Ascending aorta (tissue), 2 donors: Measurements from ENCODE around the gene PRR22. TPM values are rescaled to one million over a fixed set of nuclear protein-coding genes. Genes with fewer than 3 reads are reported as not detected.
"Not testable (repeated sequence)": the region's sequence is repeated elsewhere in the genome, so short reads cannot be mapped to it uniquely, and the experiment has no call there.

Experiments
- DNase-seq, 2 donors: peaks; one replicate each; pipeline ENCODE4 v3.0.0-alpha.2; 2019; ENCODE audit warnings: low spot score in 2 of 2
- H3K27ac ChIP-seq, 2 donors: fragments of 200-600 bp; sonication (generic); one replicate each; pipeline ENCODE4 v1.5.1; 2016 to 2017; ENCODE audit warnings: mild to moderate bottlenecking in 1 of 2
- H3K27me3 ChIP-seq: fragments of 200-600 bp; sonication (generic); one replicate; pipeline ENCODE4 v1.5.1; 2017
- H3K36me3 ChIP-seq, 2 donors: fragments of 200-600 bp; sonication (generic); one replicate each; pipeline ENCODE4 v1.5.1; 2016
- H3K4me1 ChIP-seq, 2 donors: fragments of 200-600 bp; sonication (generic); one replicate each; pipeline ENCODE4 v1.5.1; 2016 to 2017; ENCODE audit warnings: mild to moderate bottlenecking in 1 of 2
- H3K4me3 ChIP-seq, 2 donors: fragments of 200-600 bp; sonication (generic); one replicate each; pipeline ENCODE4 v1.5.1; 2016 to 2017; ENCODE audit warnings: mild to moderate bottlenecking in 1 of 2
- H3K9me3 ChIP-seq, 2 donors: fragments of 200-600 bp; sonication (generic); one replicate each; pipeline ENCODE4 v1.5.1; 2016
- intact Hi-C: fragments of 100-400 bp; cut with DNase I; formaldehyde crosslinking; loops from one replicate; pipeline ENCODE4 v1.15.1; 2023
- total RNA-seq: library from RNA; depleted of rRNA; stranded (reverse); fragments of >200 nt; gene quantifications from one replicate; pipeline ENCODE4 v1.1.0, GENCODE V29; 2016
- TF ChIP-seq, protein P1 (sequence below), 3 experiments: fragments of 200-600 bp in 2 of 3; fragments of 450-650 bp in 1 of 3; sonication (generic) in 2 of 3; IDR thresholded peaks; one replicate each; pipeline ENCODE4 v1.5.1; 2016 to 2019; ENCODE audit warnings: antibody characterized with exemption in 3 of 3, mild to moderate bottlenecking in 1 of 3, moderate library complexity in 1 of 3

The PRR22 gene
- total RNA-seq, 1 donor from 2014 or later, result 3.5 TPM

DNA sequence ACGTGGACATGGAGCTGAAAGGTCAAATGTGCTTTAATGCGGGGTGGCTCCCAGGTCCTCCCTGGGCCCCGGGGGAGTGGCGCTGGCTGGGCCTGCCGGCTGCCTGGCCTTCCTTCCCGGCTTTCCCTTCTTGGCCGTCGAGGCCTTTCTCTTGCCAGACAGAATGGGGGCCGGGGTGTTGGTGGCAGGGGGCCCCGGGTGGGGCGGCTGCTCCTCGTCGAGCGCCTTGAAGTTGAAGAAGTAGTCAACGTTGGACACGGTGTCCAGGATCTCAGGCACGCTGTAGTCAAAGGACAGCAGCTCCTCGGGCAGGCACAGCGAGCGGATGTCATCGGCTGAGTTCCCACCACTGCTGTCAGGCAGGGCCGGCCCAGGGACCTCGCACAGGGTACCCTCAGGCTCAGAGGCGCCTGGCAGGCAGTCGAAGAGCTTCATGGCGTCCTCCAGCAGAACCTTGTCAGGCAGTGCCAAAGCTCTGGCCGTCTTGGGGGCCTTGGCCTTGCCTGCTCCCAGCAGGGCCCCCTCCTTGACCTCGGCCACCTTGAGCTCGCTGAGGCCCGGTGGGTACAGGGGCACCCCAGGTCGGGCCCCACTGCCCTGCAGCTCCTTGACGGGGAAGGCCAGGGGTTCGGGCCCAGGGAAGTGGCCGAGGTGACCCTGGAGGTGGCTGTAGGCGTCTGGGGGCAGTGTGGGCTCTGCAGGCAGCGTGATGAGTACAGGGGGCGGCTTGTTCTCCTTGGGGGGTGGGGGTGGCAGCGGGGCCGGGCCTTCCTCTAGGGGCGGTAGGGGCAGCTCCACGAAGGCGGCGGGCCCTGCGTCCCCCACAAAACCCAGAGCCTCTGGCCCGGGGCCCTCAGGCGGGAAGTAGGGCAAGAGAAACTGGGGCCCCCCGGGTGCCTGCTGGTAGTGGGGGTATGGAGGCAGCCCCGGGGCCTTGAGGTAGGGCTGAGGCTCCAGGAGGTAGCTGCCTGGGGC, 1.3 kb downstream of the PRR22 start:
- TF ChIP-seq, protein P1, sequence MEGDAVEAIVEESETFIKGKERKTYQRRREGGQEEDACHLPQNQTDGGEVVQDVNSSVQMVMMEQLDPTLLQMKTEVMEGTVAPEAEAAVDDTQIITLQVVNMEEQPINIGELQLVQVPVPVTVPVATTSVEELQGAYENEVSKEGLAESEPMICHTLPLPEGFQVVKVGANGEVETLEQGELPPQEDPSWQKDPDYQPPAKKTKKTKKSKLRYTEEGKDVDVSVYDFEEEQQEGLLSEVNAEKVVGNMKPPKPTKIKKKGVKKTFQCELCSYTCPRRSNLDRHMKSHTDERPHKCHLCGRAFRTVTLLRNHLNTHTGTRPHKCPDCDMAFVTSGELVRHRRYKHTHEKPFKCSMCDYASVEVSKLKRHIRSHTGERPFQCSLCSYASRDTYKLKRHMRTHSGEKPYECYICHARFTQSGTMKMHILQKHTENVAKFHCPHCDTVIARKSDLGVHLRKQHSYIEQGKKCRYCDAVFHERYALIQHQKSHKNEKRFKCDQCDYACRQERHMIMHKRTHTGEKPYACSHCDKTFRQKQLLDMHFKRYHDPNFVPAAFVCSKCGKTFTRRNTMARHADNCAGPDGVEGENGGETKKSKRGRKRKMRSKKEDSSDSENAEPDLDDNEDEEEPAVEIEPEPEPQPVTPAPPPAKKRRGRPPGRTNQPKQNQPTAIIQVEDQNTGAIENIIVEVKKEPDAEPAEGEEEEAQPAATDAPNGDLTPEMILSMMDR (IDR thresholded peaks at IDR 0.05), result no peak
- H3K36me3 ChIP-seq, result peaks cover 37 to 41% of the 10 kb centered on the region in 2 donors
- intact Hi-C loops, result no loop called here
- H3K4me1 ChIP-seq, result no peaks in the 10 kb centered on the region
- DNase-seq, result no peak
- H3K4me3 ChIP-seq, result no peak overlapping the region
- H3K9me3 ChIP-seq, result no peaks in the 10 kb centered on the region
- no peak overlapping the region for H3K27ac ChIP-seq
- H3K27me3 ChIP-seq, result no peaks in the 10 kb centered on the region

DNA sequence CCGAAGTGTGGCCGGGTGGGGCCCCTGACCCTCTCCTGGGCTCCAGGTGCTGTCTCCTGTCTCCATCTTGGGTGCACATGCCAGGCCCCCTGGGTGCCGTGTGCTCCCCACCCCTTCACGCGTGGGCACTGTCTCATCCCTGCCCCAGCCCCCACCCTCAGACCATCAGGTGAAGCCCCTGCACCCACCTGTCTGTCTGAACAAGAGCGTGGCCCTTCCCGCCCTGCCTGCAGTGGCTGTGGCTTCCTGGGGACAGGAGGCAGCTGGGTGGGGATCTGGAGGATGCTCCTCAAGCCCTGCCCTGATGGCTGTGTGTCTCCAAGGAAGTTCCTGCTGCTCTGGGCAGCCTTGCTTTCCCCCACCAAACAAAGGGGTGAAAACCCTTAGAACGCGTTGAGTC, 2.2 kb downstream of the PRR22 start:
- no peaks in the 10 kb centered on the region for H3K9me3 ChIP-seq
- TF ChIP-seq, protein P1 (IDR thresholded peaks at IDR 0.05), result no peak
- H3K27ac ChIP-seq, result no peak overlapping the region
- no peaks in the 10 kb centered on the region for H3K27me3 ChIP-seq
- intact Hi-C loops, result no loop called here
- H3K4me3 ChIP-seq, result no peak overlapping the region
- peaks cover 28 to 32% of the 10 kb centered on the region in 2 donors for H3K36me3 ChIP-seq
- H3K4me1 ChIP-seq, result no peaks in the 10 kb centered on the region
- no peak for DNase-seq

DNA sequence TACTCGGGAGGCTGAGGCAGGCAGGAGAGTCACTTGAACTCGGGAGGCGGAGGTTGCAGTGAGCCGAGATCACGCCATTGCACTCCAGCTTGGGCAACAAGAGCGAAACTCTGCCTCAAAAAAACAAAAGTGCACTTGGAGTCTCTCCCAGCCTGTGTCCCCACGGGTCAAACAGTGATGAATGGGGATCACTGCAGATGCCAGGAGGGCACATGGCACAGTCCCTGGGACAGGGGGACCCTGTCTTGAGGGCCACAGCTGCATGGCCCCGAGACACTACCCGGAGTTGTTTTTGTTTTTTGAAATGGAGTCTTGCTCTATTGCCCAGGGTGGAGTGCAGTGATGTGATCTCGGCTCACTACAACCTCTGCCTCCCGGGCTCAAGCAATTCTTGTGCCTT, 3.6 kb downstream of the PRR22 start:
- DNase-seq, H3K27me3 ChIP-seq, intact Hi-C loops, H3K9me3 ChIP-seq, H3K27ac ChIP-seq, H3K4me1 ChIP-seq, H3K4me3 ChIP-seq: not testable (repeated sequence)
- H3K36me3 ChIP-seq, result peaks cover 15 to 18% of the 10 kb centered on the region in 2 donors

DNA sequence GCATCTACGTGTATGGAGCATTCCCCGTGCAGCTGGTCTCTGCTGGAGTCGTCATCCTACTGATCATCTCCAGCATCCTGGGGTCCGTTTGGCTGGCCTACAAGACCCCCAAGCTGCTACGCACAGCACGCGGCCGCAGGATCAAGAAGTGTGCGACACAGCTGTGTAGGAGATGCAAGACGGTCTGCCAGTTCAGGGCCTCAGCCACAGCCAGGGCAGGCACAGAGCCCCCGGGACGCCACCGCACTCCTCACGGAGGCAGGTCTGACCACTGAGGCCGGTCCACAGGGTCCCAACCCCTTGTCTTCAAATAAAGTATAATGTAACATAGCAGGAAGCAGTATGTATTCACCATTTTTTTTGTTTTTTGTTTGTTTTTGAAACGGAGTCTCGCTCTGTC, 6.1 kb downstream of the PRR22 start:
- TF ChIP-seq, protein P1 (IDR thresholded peaks at IDR 0.05), result no peak
- no peak for DNase-seq
- no peaks in the 10 kb centered on the region for H3K36me3 ChIP-seq
- H3K27me3 ChIP-seq, result no peaks in the 10 kb centered on the region
- no peak overlapping the region for H3K27ac ChIP-seq
- no peaks in the 10 kb centered on the region for H3K4me1 ChIP-seq
- H3K4me3 ChIP-seq, result no peak overlapping the region
- intact Hi-C loops, result no loop called here
- no peaks in the 10 kb centered on the region for H3K9me3 ChIP-seq

DNA sequence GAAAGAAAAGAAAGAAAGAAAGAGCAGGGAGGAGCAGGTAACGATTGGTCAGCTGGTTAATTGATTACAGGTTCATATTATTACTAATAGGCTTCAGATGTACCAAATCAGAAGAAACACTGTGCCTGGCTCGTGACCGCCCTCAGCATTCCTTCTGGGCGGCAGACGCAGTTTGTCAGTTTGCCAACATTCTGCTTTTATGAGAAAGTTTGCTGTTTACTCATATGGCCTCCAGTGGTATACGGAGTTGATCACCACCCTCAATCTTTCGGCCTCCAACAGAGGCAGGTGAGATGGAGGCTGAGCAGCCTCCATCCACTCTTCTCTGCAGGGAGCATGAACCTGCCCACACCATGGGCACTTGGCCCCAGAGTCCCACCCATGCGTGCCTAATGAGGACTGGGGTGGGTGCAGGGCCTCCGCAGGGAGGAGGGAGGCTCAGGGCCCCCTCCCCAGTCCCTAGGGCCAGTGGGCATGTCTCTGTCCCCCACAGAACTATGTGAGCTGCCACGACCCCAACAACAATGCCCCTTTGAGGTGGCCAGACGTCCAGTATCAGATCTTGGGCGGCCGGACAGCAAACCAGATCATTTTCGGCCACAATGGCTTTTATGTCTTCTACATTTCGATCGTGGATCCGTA, 8.8 kb downstream of the PRR22 start:
- no peaks in the 10 kb centered on the region for H3K9me3 ChIP-seq
- H3K36me3 ChIP-seq, result no peaks in the 10 kb centered on the region
- H3K27me3 ChIP-seq, result no peaks in the 10 kb centered on the region
- no peaks in the 10 kb centered on the region for H3K4me1 ChIP-seq
- no peak overlapping the region for H3K4me3 ChIP-seq
- H3K27ac ChIP-seq, result no peak overlapping the region
- TF ChIP-seq, protein P1 (IDR thresholded peaks at IDR 0.05), result no peak
- intact Hi-C loops, result no loop called here
- DNase-seq, result no peak

DNA sequence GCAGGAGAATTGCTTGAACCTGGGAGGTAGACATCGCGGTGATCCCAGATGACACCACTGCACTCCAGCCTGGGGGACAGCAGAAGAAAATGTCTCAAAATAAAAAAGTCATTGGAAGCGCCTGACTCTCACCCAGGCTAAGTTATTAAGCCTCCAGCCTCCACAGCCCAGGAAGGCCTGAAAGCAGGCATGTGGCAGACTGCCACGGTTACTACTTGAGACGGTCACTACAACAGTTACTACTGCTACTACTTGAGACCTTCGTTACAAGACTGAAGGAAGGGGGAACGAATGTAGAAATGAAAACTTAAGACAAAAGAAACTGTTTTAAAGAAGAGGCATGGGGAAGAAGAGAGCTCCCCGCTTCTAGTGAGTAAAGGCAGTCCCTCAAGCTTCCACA, 9.6 kb downstream of the PRR22 start:
- TF ChIP-seq, protein P1 (IDR thresholded peaks at IDR 0.05), result no peak
- intact Hi-C loops, result no loop called here
- Histone ChIP-seq H3K27me3 (no peaks in the 10 kb centered on the region), H3K9me3 (no peaks in the 10 kb centered on the region), H3K4me1 (no peaks in the 10 kb centered on the region), H3K27ac (no peak overlapping the region), H3K36me3 (no peaks in the 10 kb centered on the region), H3K4me3 (no peak overlapping the region)
- no peak for DNase-seq
